CD4-positive, alpha-beta memory T cell (primary cell): ENCODE results near the gene PANX2. TPM values are rescaled to one million over a fixed set of nuclear protein-coding genes. Genes with fewer than 3 reads are reported as not detected.

Source experiments
- CTCF ChIA-PET: fragments of 350-600 bp; sonication (Branson Sonifier 250); formaldehyde crosslinking; loops from one replicate; lab custom pipeline; 2021; ENCODE audit warnings: inconsistent platforms; ENCODE audit not compliant: partially characterized antibody; lab: Charles Lee
- POLR2A ChIA-PET: fragments of 350-600 bp; sonication (Branson Sonifier 250); formaldehyde crosslinking; loops from one replicate; lab custom pipeline; 2021; ENCODE audit not compliant: partially characterized antibody; lab: Charles Lee
- DNase-seq, 5 donors: peaks; one replicate each; pipeline versions ENCODE4 v3.0.0 to v3.0.0-alpha.2; 2020 to 2022; ENCODE audit warnings: mixed read lengths in 1 of 5
- H3K27ac ChIP-seq: one replicate; pipeline ENCODE4 v1.7.0; 2013; ENCODE audit warnings: low read depth, low read length
- H3K27me3 ChIP-seq: 2 replicates; pipeline ENCODE4 v1.7.0; 2013; ENCODE audit warnings: mild to moderate bottlenecking, low read length, moderate library complexity; ENCODE audit not compliant: insufficient read depth
- H3K36me3 ChIP-seq: 2 replicates; pipeline ENCODE4 v1.7.0; 2013; ENCODE audit warnings: mild to moderate bottlenecking, low read length, moderate library complexity; ENCODE audit not compliant: insufficient read depth
- H3K4me1 ChIP-seq: 2 replicates; pipeline ENCODE4 v1.7.0; 2013; ENCODE audit warnings: mild to moderate bottlenecking, low read length, moderate library complexity; ENCODE audit not compliant: insufficient read depth
- H3K4me3 ChIP-seq, 2 donors: one replicate each; pipeline ENCODE4 v1.7.0; 2013; ENCODE audit warnings: low read length in 2 of 2, mild to moderate bottlenecking in 1 of 2
- H3K9me3 ChIP-seq, 2 donors: one replicate each; pipeline ENCODE4 v1.7.0; 2013; ENCODE audit warnings: low read length in 2 of 2, control low read depth in 1 of 2; ENCODE audit not compliant: control insufficient read depth in 1 of 2
- H3K27ac Mint-ChIP-seq, 7 donors: one replicate each; pipeline ENCODE4 v1.8.0; 2020 to 2021; ENCODE audit warnings: mixed read lengths in 7 of 7, mild to moderate bottlenecking in 6 of 7, inconsistent platforms in 3 of 7, moderate library complexity in 3 of 7
- H3K27me3 Mint-ChIP-seq, 2 donors: one replicate each; pipeline ENCODE4 v1.8.0; 2020 to 2021; ENCODE audit warnings: mixed read lengths in 2 of 2
- H3K36me3 Mint-ChIP-seq, 2 donors: one replicate each; pipeline ENCODE4 v1.8.0; 2020 to 2021; ENCODE audit warnings: mixed read lengths in 2 of 2, inconsistent platforms in 1 of 2, mild to moderate bottlenecking in 1 of 2
- H3K4me1 Mint-ChIP-seq, 4 donors: one replicate each; pipeline ENCODE4 v1.8.0; 2020 to 2021; ENCODE audit warnings: mixed read lengths in 4 of 4, mild to moderate bottlenecking in 1 of 4
- H3K4me3 Mint-ChIP-seq, 8 donors: one replicate each; pipeline ENCODE4 v1.8.0; 2020 to 2021; ENCODE audit warnings: mixed read lengths in 8 of 8, mild to moderate bottlenecking in 7 of 8, moderate library complexity in 6 of 8, inconsistent platforms in 3 of 8
- H3K9me3 Mint-ChIP-seq, 8 donors: one replicate each; pipeline ENCODE4 v1.8.0; 2020 to 2021; ENCODE audit warnings: mixed read lengths in 8 of 8, mild to moderate bottlenecking in 5 of 8, inconsistent platforms in 3 of 8, moderate library complexity in 1 of 8
- intact Hi-C: fragments of 100-400 bp; cut with micrococcal nuclease; formaldehyde crosslinking; loops from one replicate; pipeline ENCODE4 v1.15.1; 2023
- polyA plus RNA-seq, 2 donors: library from polyadenylated mRNA; unstranded; fragments of 300-500 nt; fragmentation: Illumina TruSeq; gene quantifications; one replicate each; pipeline ENCODE4 v1.2.3, GENCODE V29; 2021
- total RNA-seq, 2 experiments: library from RNA; stranded (reverse); gene quantifications; one replicate each; pipeline ENCODE4 v1.2.3, GENCODE V29; 2021

Gene PANX2
- total and polyA plus RNA-seq, 4 experiments from 2014 or later = not detected

GRCh38 chr22:50176850-50177536 lies 6.5 kb downstream of the PANX2 start:
- H3K27me3 Mint-ChIP-seq = peaks cover 5 to 10% of the 10 kb centered on the region in 2 donors
- CTCF ChIA-PET = no interaction called here
- no peaks in the 10 kb centered on the region for H3K9me3 ChIP-seq
- no peaks in the 10 kb centered on the region for H3K36me3 ChIP-seq
- intact Hi-C loops = no loop called here
- peaks cover 0 to 5% (median 2%) of the 10 kb centered on the region in 4 donors for H3K4me1 Mint-ChIP-seq
- H3K27me3 ChIP-seq = no peaks in the 10 kb centered on the region
- no peaks in the 10 kb centered on the region for H3K9me3 Mint-ChIP-seq
- POLR2A ChIA-PET = no interaction called here
- no peak overlapping the region for H3K27ac Mint-ChIP-seq
- no peaks in the 10 kb centered on the region for H3K4me1 ChIP-seq
- H3K4me3 ChIP-seq = no peak overlapping the region
- H3K27ac ChIP-seq = no peak overlapping the region
- H3K36me3 Mint-ChIP-seq = no peaks in the 10 kb centered on the region
- no peak overlapping the region for H3K4me3 Mint-ChIP-seq
- DNase-seq = peak in 1 of 5 donors; percentile 22

DNA sequence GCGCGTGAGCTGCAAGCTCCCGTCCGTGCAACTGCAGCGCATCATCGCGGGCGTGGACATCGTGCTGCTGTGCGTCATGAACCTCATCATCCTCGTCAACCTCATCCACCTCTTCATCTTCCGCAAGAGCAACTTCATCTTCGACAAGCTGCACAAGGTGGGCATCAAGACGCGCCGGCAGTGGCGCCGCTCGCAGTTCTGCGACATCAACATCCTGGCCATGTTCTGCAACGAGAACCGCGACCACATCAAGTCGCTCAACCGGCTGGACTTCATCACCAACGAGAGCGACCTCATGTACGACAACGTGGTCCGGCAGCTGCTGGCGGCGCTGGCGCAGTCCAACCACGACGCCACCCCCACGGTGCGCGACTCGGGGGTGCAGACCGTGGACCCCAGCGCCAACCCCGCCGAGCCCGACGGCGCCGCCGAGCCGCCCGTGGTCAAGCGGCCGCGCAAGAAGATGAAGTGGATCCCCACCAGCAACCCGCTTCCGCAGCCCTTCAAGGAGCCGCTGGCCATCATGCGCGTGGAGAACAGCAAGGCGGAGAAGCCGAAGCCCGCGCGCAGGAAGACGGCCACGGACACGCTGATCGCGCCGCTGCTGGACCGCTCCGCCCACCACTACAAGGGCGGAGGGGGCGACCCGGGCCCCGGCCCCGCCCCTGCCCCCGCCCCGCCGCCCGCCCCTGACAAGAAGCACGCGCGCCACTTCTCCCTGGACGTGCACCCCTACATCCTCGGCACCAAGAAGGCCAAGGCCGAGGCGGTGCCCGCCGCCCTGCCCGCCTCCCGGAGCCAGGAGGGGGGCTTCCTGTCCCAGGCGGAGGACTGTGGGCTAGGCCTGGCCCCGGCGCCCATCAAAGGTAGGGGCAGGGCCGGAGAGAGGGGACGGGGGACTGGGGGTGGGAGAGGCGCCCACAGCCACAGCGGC lies 7.3 kb downstream of the PANX2 start:
- no peaks in the 10 kb centered on the region for H3K9me3 ChIP-seq
- H3K27ac Mint-ChIP-seq = no peak overlapping the region
- intact Hi-C loops = no loop called here
- H3K27me3 ChIP-seq = no peaks in the 10 kb centered on the region
- peak overlapping the region in 1 of 8 donors; percentile 13 for H3K4me3 Mint-ChIP-seq
- H3K4me3 ChIP-seq = no peak overlapping the region
- H3K4me1 Mint-ChIP-seq = peaks cover 0 to 5% (median 2%) of the 10 kb centered on the region in 4 donors
- ChIA-PET POLR2A (no interaction called here), CTCF (no interaction called here)
- no peaks in the 10 kb centered on the region for H3K36me3 ChIP-seq
- H3K4me1 ChIP-seq = no peaks in the 10 kb centered on the region
- DNase-seq = peak in 1 of 5 donors; percentile 33
- H3K9me3 Mint-ChIP-seq = no peaks in the 10 kb centered on the region
- no peaks in the 10 kb centered on the region for H3K36me3 Mint-ChIP-seq
- H3K27ac ChIP-seq = no peak overlapping the region
- peaks cover 5% of the 10 kb centered on the region in 2 donors for H3K27me3 Mint-ChIP-seq

DNA sequence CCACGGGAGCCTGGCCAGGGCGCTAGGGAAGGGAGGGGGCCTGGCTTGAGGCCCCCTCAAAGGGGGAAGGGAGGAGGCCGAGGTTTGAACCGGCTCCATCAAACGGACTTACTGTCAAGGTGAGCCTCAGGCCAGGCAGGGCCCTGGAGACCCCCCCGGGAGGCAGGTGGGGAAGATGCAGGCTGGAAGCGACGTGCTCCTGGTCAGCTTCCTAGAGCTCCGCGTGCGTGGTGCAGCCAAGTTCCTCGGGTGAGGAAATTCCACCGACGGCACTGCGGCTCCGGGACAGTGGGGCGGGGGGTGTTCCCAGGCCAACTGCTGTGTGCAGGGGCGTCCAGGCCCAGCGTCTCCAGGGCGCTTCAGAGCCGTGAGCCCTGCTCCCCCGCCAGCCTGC lies 7.9 kb downstream of the PANX2 start:
- Mint-ChIP-seq H3K27me3 (peaks cover 3 to 5% of the 10 kb centered on the region in 2 donors), H3K4me1 (peaks cover 0 to 5% (median 2%) of the 10 kb centered on the region in 4 donors), H3K4me3 (peak overlapping the region in 1 of 8 donors; percentile 13), H3K27ac (no peak overlapping the region), H3K9me3 (no peaks in the 10 kb centered on the region), H3K36me3 (no peaks in the 10 kb centered on the region)
- peak in 1 of 5 donors; percentile 35 for DNase-seq
- ChIA-PET CTCF (no interaction called here), POLR2A (no interaction called here)
- Histone ChIP-seq H3K27me3 (no peaks in the 10 kb centered on the region), H3K27ac (no peak overlapping the region), H3K9me3 (no peaks in the 10 kb centered on the region), H3K36me3 (no peaks in the 10 kb centered on the region), H3K4me1 (no peaks in the 10 kb centered on the region), H3K4me3 (no peak overlapping the region)
- intact Hi-C loops = no loop called here

GRCh38 chr22:50178871-50179869 lies 8.6 kb downstream of the PANX2 start:
- Mint-ChIP-seq H3K27me3 (peaks cover 3 to 6% of the 10 kb centered on the region in 2 donors), H3K27ac (peak overlapping the region in 3 of 7 donors; percentile 9 to 41 (median 30)), H3K9me3 (no peaks in the 10 kb centered on the region), H3K4me3 (no peak overlapping the region), H3K36me3 (no peaks in the 10 kb centered on the region), H3K4me1 (peaks cover 0 to 9% (median 2%) of the 10 kb centered on the region in 4 donors)
- POLR2A ChIA-PET = no interaction called here
- no peaks in the 10 kb centered on the region for H3K36me3 ChIP-seq
- no peaks in the 10 kb centered on the region for H3K4me1 ChIP-seq
- DNase-seq = peak in 1 of 5 donors; percentile 33
- H3K9me3 ChIP-seq = no peaks in the 10 kb centered on the region
- CTCF ChIA-PET = no interaction called here
- H3K4me3 ChIP-seq = no peak overlapping the region
- intact Hi-C loops = no loop called here
- no peak overlapping the region for H3K27ac ChIP-seq
- no peaks in the 10 kb centered on the region for H3K27me3 ChIP-seq

- H3K4me3 ChIP-seq = no peak overlapping the region
- ChIA-PET CTCF (no interaction called here), POLR2A (no interaction called here)
- Mint-ChIP-seq H3K27ac (peak overlapping the region in 4 of 7 donors; percentile 9 to 53 (median 36)), H3K27me3 (peaks cover 2 to 6% of the 10 kb centered on the region in 2 donors), H3K9me3 (no peaks in the 10 kb centered on the region), H3K36me3 (no peaks in the 10 kb centered on the region), H3K4me3 (no peak overlapping the region), H3K4me1 (peaks cover 3 to 9% (median 4%) of the 10 kb centered on the region in 4 donors)
- intact Hi-C loops = loop anchor here (10.0 kb wide), 1 partner anchor 245 kb away; no protein-coding TSS in a partner anchor
- DNase-seq = no peak
- H3K27me3 ChIP-seq = no peaks in the 10 kb centered on the region
- no peaks in the 10 kb centered on the region for H3K9me3 ChIP-seq
- H3K4me1 ChIP-seq = peaks cover 2% of the 10 kb centered on the region
- H3K36me3 ChIP-seq = no peaks in the 10 kb centered on the region
- no peak overlapping the region for H3K27ac ChIP-seq
These were observed 9.6 kb downstream of the PANX2 start for GRCh38 chr22:50179937-50180726.

DNA sequence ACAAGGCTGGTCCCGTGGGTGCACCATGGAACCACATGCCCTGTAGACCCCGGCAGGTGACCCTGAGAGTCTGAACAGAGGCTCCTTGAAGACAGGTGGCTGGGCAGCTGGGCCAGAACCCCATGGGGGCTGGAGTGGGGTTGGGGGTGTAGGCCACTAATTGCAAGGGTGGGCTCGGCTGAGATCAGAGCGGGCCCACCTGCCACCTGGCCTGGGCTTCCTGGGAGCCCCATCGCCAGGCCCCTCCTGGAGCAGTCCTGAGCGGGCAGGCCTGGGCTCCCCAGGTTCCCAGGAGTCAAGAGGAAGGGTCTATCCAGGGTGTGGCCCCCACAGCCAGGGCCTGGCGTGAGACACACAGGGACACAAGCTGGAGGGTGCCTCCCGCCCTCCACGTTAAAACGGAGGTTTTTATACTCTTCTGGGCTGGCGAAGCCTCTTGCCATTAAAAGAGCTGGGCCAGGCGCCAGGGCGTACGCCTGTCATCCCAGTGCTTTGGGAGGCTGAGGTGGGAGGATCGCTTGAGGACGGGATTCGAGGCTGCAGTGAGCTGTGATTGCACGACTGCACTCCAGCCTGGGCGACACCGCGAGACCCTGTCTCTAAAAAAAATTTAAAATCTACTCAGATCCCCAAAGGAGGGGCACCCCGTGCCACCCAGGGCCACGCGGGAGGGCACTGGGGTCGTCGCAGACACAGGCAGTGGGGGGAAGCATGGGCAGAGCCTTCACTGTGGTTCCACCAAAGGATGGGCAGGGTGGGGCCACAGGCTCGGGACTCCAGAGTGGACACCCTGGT lies 10.4 kb downstream of the PANX2 start:
- intact Hi-C loops = loop anchor here (10.0 kb wide), 1 partner anchor 246 kb away; no protein-coding TSS in a partner anchor
- H3K4me3 Mint-ChIP-seq = no peak overlapping the region
- ChIA-PET POLR2A (no interaction called here), CTCF (interaction anchor here (0.7 to 1.2 kb wide), 2 partner anchors 31 to 57 kb away, joined by 4 read pairs; no protein-coding TSS in a partner anchor)
- H3K9me3 Mint-ChIP-seq = no peaks in the 10 kb centered on the region
- DNase-seq = peak in 1 of 5 donors; percentile 26
- H3K4me1 Mint-ChIP-seq = peaks cover 5 to 13% (median 7%) of the 10 kb centered on the region in 4 donors
- no peaks in the 10 kb centered on the region for H3K36me3 Mint-ChIP-seq
- no peak overlapping the region for H3K27ac ChIP-seq
- peaks cover 5% of the 10 kb centered on the region for H3K4me1 ChIP-seq
- peaks cover 2 to 6% of the 10 kb centered on the region in 2 donors for H3K27me3 Mint-ChIP-seq
- no peak overlapping the region for H3K4me3 ChIP-seq
- no peaks in the 10 kb centered on the region for H3K36me3 ChIP-seq
- H3K27ac Mint-ChIP-seq = no peak overlapping the region
- H3K27me3 ChIP-seq = no peaks in the 10 kb centered on the region
- H3K9me3 ChIP-seq = no peaks in the 10 kb centered on the region
